Thoracic aorta (tissue), 2 donors: ENCODE results near the gene HS3ST3A1. TPM values are rescaled to one million over a fixed set of nuclear protein-coding genes. Genes with fewer than 3 reads are reported as not detected.

Experiments used
- ATAC-seq: fragments of 150-250 bp; one replicate; pipeline ENCODE4 v1.8.0; 2017; ENCODE audit warnings: low read depth; ENCODE audit not compliant: insufficient number of reproducible peaks, low FRiP score
- DNase-seq: peaks from one replicate; pipeline ENCODE4 v3.0.0-alpha.2; 2020; ENCODE audit warnings: low spot score
- H3K27ac ChIP-seq, 2 donors: fragments of 200-600 bp; sonication (generic); 1 replicate in 1 of 2; 2 replicates in 1 of 2; pipeline ENCODE4 v1.5.1; 2016; ENCODE audit warnings: mild to moderate bottlenecking in 2 of 2, moderate library complexity in 2 of 2
- H3K27me3 ChIP-seq: fragments of 200-600 bp; sonication (generic); replicated peaks from 2 replicates; pipeline ENCODE4 v1.6.0; 2016; ENCODE audit warnings: mild to moderate bottlenecking; ENCODE audit not compliant: insufficient read depth
- H3K36me3 ChIP-seq: fragments of 200-600 bp; sonication (generic); one replicate; pipeline ENCODE4 v1.5.1; 2016
- H3K4me1 ChIP-seq, 2 donors: fragments of 200-600 bp; sonication (generic); 1 replicate in 1 of 2; 2 replicates in 1 of 2; pipeline versions ENCODE4 v1.5.1 to v1.6.0; 2016; ENCODE audit warnings: low read depth in 2 of 2, mild to moderate bottlenecking in 1 of 2; ENCODE audit not compliant: control insufficient read depth in 1 of 2
- H3K4me3 ChIP-seq: fragments of 200-600 bp; sonication (generic); 2 replicates; pipeline ENCODE4 v1.5.1; 2016; ENCODE audit warnings: mild to moderate bottlenecking
- H3K9me3 ChIP-seq: fragments of 200-600 bp; sonication (generic); 2 replicates; pipeline ENCODE4 v1.5.1; 2016
- CTCF ChIP-seq: fragments of 200-600 bp; sonication (generic); IDR thresholded peaks from one replicate; pipeline ENCODE4 v1.5.1; 2019; ENCODE audit warnings: antibody characterized with exemption
- total RNA-seq, 2 donors: library from RNA; depleted of rRNA; stranded (reverse); fragments of >200 nt; gene quantifications; one replicate each; pipeline versions ENCODE4 v1.1.0 to v1.2.3, GENCODE V29; 2016

HS3ST3A1 gene
- total RNA-seq, 2 donors from 2014 or later: 1.5 to 5.4 TPM

GRCh38 chr17:13492737-13493122, 109.0 kb downstream of the HS3ST3A1 start:
- TF ChIP-seq CTCF: no peak
- ATAC-seq: no peak
- Histone ChIP-seq H3K9me3 (no peaks in the 10 kb centered on the region), H3K27me3 (no peaks in the 10 kb centered on the region), H3K4me1 (no peaks in the 10 kb centered on the region), H3K27ac (no peak overlapping the region), H3K4me3 (no peak overlapping the region), H3K36me3 (no peaks in the 10 kb centered on the region)
- no peak for DNase-seq

GRCh38 chr17:13491916-13492736, 109.6 kb downstream of the HS3ST3A1 start:
- Histone ChIP-seq H3K27me3 (no peaks in the 10 kb centered on the region), H3K36me3 (no peaks in the 10 kb centered on the region), H3K27ac (no peak overlapping the region), H3K4me3 (no peak overlapping the region), H3K9me3 (no peaks in the 10 kb centered on the region), H3K4me1 (no peaks in the 10 kb centered on the region)
- TF ChIP-seq CTCF: no peak
- no peak for ATAC-seq
- DNase-seq: no peak

- no peak overlapping the region for H3K4me3 ChIP-seq
- H3K27me3 ChIP-seq: no peaks in the 10 kb centered on the region
- H3K9me3 ChIP-seq: no peaks in the 10 kb centered on the region
- H3K27ac ChIP-seq: no peak overlapping the region
- no peaks in the 10 kb centered on the region for H3K36me3 ChIP-seq
- DNase-seq (no peak), ATAC-seq (no peak)
- TF ChIP-seq CTCF: no peak
- H3K4me1 ChIP-seq: no peaks in the 10 kb centered on the region
Observed at GRCh38 chr17:13491491-13491890, 110.2 kb downstream of the HS3ST3A1 start.

GRCh38 chr17:13490906-13491482, 110.7 kb downstream of the HS3ST3A1 start:
- no peak for TF ChIP-seq CTCF
- DNase-seq (no peak), ATAC-seq (no peak)
- Histone ChIP-seq H3K36me3 (no peaks in the 10 kb centered on the region), H3K27me3 (no peaks in the 10 kb centered on the region), H3K4me3 (no peak overlapping the region), H3K27ac (no peak overlapping the region), H3K4me1 (no peaks in the 10 kb centered on the region), H3K9me3 (no peaks in the 10 kb centered on the region)

- Histone ChIP-seq H3K4me1 (no peaks in the 10 kb centered on the region), H3K36me3 (no peaks in the 10 kb centered on the region), H3K27me3 (no peaks in the 10 kb centered on the region), H3K9me3 (no peaks in the 10 kb centered on the region), H3K4me3 (no peak overlapping the region), H3K27ac (no peak overlapping the region)
- TF ChIP-seq CTCF: no peak
- no peak for ATAC-seq
- no peak for DNase-seq
Observed at GRCh38 chr17:13490427-13490826, 111.3 kb downstream of the HS3ST3A1 start.
